Measurements from ENCODE around the gene TEX11. TPM values are rescaled to one million over a fixed set of nuclear protein-coding genes. Genes with fewer than 3 reads are reported as not detected.

Gene TEX11
- total and polyA plus RNA-seq, 2 of the 13 experiments (the other 11 are each of a cell fraction or from before 2014, with no cell fraction given) = not detected

DNA sequence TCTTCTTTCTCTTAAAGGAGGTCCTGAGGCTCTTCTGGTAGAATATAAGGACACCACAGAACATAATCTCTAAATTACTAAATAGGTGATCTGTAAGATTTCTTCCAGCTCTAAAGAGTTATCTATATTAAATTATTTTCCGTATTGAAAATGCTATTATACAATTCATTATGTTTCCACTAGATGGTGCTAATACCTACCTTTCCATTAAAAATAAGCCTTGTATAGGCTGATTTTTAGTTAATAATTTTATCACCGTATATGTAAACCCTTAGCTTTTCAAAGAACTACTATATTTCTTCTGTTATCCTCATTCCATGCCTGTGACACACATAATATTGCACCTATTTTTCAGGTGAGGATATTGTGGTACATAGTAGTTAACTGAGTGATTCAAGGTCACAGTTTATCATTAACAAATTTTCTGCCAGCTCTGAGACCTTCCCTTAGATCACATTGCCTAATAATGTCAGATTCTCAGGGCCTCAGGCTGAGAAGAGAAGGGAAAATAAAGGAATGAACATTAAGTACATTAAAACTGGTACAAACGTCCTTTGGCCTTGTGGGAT is 138.8 kb downstream of the TEX11 start:
- in situ Hi-C loops (cut with HindIII; ENCODE audit: extremely low pct_ligation_motif_present, low pct_unique_long_range_greater_than_20kb) (no loop called here), intact Hi-C loops (cut with micrococcal nuclease; ENCODE audit: unreplicated experiment) (loop anchor here (5.0 kb wide), 1 partner anchor 193 kb away; no protein-coding TSS in a partner anchor)
- Histone ChIP-seq H3K36me3 (replicated peaks in 1 of 2; ENCODE audit: control insufficient read depth in 1 of 2, insufficient read depth in 2 of 2, low read length in 2 of 2) (no peaks in the 10 kb centered on the region), H2AFZ (ENCODE audit: low read length) (no peak overlapping the region), H3K4me1 (ENCODE audit: insufficient read depth, low read length) (no peaks in the 10 kb centered on the region), H3K9me3 (ENCODE audit: low read length) (no peaks in the 10 kb centered on the region), H3K4me3 (replicated peaks in 1 of 3; ENCODE audit: insufficient read depth in 1 of 3, low read depth in 2 of 3, low read length in 3 of 3) (no peak overlapping the region), H3K4me2 (ENCODE audit: low read depth, low read length) (no peak overlapping the region), H3K27ac (ENCODE audit: extremely low read length, insufficient read depth, low read length) (no peak overlapping the region), H4K20me1 (ENCODE audit: insufficient read depth, low read length) (no peaks in the 10 kb centered on the region), H3K27me3 (ENCODE audit: control insufficient read depth in 1 of 2, insufficient read depth in 2 of 2, low read length in 2 of 2) (no peaks in the 10 kb centered on the region), H3K9ac (ENCODE audit: insufficient read depth, low read depth, low read length) (no peak overlapping the region), H3K79me2 (ENCODE audit: insufficient read depth, low read length) (no peaks in the 10 kb centered on the region)
- BruUV-seq (replicated peaks) = no TSS peak
- no peak for DNase-seq (ENCODE audit: low spot score)
- no peak for ATAC-seq
- ChIA-PET POLR2A (no interaction called here), CTCF (ENCODE audit: low intra/inter-chr PET ratio, low total read pairs) (interaction anchor here (0.7 kb wide), 1 partner anchor 409 kb away, joined by 3 read pairs; no protein-coding TSS in a partner anchor)
- 0% methylated on average over 3 of the region's 3 CpGs for WGBS (ENCODE audit: low lambda C conversion rate)
- FAIRE-seq = peak; percentile 28
- TF ChIP-seq STAG1 (CRISPR knock-in tag; IDR thresholded peaks at IDR 0.05) (peak; percentile 24; the same call in 1 of the 2 replicates), ZFP82 (CRISPR knock-in tag; IDR thresholded peaks at IDR 0.05; ENCODE audit: borderline replicate concordance) (no peak), ZNF607 (CRISPR knock-in tag; IDR thresholded peaks at IDR 0.05; ENCODE audit: borderline replicate concordance) (no peak), REXO4 (CRISPR knock-in tag; IDR thresholded peaks at IDR 0.05; ENCODE audit: borderline replicate concordance) (no peak), ADNP (CRISPR knock-in tag; IDR thresholded peaks at IDR 0.05) (no peak), CCDC6 (CRISPR knock-in tag; IDR thresholded peaks at IDR 0.05) (no peak), CREB1 (IDR thresholded peaks at IDR 0.05) (no peak), CREB1 (CRISPR knock-in tag; IDR thresholded peaks at IDR 0.05) (no peak), ZNF234 (CRISPR knock-in tag; conservative IDR thresholded peaks at IDR 0.05) (no peak), ASH2L (IDR thresholded peaks at IDR 0.05; ENCODE audit: insufficient read length, low read depth, low read length) (no peak), NR3C1 (CRISPR knock-in tag; IDR thresholded peaks at IDR 0.05) (no peak)
- TF ChIP-seq, protein P1, sequence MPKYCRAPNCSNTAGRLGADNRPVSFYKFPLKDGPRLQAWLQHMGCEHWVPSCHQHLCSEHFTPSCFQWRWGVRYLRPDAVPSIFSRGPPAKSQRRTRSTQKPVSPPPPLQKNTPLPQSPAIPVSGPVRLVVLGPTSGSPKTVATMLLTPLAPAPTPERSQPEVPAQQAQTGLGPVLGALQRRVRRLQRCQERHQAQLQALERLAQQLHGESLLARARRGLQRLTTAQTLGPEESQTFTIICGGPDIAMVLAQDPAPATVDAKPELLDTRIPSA (CRISPR knock-in tag; IDR thresholded peaks at IDR 0.05; ENCODE audit: borderline replicate concordance) = no peak
- TF ChIP-seq, protein P2, sequence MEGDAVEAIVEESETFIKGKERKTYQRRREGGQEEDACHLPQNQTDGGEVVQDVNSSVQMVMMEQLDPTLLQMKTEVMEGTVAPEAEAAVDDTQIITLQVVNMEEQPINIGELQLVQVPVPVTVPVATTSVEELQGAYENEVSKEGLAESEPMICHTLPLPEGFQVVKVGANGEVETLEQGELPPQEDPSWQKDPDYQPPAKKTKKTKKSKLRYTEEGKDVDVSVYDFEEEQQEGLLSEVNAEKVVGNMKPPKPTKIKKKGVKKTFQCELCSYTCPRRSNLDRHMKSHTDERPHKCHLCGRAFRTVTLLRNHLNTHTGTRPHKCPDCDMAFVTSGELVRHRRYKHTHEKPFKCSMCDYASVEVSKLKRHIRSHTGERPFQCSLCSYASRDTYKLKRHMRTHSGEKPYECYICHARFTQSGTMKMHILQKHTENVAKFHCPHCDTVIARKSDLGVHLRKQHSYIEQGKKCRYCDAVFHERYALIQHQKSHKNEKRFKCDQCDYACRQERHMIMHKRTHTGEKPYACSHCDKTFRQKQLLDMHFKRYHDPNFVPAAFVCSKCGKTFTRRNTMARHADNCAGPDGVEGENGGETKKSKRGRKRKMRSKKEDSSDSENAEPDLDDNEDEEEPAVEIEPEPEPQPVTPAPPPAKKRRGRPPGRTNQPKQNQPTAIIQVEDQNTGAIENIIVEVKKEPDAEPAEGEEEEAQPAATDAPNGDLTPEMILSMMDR (CRISPR knock-in tag; IDR thresholded peaks at IDR 0.05) = peak; percentile 21; the same call in 1 of the 2 replicates
- TF ChIP-seq, protein P3, sequence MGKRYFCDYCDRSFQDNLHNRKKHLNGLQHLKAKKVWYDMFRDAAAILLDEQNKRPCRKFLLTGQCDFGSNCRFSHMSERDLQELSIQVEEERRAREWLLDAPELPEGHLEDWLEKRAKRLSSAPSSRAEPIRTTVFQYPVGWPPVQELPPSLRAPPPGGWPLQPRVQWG (CRISPR knock-in tag; IDR thresholded peaks at IDR 0.05; ENCODE audit: borderline replicate concordance, low read depth) = no peak
- TF ChIP-seq, protein P4, sequence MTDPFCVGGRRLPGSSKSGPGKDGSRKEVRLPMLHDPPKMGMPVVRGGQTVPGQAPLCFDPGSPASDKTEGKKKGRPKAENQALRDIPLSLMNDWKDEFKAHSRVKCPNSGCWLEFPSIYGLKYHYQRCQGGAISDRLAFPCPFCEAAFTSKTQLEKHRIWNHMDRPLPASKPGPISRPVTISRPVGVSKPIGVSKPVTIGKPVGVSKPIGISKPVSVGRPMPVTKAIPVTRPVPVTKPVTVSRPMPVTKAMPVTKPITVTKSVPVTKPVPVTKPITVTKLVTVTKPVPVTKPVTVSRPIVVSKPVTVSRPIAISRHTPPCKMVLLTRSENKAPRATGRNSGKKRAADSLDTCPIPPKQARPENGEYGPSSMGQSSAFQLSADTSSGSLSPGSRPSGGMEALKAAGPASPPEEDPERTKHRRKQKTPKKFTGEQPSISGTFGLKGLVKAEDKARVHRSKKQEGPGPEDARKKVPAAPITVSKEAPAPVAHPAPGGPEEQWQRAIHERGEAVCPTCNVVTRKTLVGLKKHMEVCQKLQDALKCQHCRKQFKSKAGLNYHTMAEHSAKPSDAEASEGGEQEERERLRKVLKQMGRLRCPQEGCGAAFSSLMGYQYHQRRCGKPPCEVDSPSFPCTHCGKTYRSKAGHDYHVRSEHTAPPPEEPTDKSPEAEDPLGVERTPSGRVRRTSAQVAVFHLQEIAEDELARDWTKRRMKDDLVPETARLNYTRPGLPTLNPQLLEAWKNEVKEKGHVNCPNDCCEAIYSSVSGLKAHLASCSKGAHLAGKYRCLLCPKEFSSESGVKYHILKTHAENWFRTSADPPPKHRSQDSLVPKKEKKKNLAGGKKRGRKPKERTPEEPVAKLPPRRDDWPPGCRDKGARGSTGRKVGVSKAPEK (CRISPR knock-in tag; IDR thresholded peaks at IDR 0.05; ENCODE audit: borderline replicate concordance) = no peak
- TF ChIP-seq, protein P5, sequence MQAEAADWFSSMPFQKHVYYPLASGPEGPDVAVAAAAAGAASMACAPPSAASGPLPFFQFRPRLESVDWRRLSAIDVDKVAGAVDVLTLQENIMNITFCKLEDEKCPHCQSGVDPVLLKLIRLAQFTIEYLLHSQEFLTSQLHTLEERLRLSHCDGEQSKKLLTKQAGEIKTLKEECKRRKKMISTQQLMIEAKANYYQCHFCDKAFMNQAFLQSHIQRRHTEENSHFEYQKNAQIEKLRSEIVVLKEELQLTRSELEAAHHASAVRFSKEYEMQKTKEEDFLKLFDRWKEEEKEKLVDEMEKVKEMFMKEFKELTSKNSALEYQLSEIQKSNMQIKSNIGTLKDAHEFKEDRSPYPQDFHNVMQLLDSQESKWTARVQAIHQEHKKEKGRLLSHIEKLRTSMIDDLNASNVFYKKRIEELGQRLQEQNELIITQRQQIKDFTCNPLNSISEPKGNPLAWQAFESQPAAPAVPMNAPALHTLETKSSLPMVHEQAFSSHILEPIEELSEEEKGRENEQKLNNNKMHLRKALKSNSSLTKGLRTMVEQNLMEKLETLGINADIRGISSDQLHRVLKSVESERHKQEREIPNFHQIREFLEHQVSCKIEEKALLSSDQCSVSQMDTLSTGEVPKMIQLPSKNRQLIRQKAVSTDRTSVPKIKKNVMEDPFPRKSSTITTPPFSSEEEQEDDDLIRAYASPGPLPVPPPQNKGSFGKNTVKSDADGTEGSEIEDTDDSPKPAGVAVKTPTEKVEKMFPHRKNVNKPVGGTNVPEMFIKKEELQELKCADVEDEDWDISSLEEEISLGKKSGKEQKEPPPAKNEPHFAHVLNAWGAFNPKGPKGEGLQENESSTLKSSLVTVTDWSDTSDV (CRISPR knock-in tag; IDR thresholded peaks at IDR 0.05) = no peak
